HFF-Myc (cell line): Measurements from ENCODE around the gene LMAN1L.

Experiments used
- DNase-seq: peaks from one replicate; pipeline ENCODE4 v3.0.0-alpha.2; 2011; ENCODE audit warnings: low read depth; ENCODE audit errors: extremely low read depth
- H3K4me3 ChIP-seq: replicated peaks from 2 replicates; pipeline ENCODE4 v1.5.1; 2011; ENCODE audit warnings: low read depth, mild to moderate bottlenecking, control low read depth, low read length
- TF ChIP-seq, protein P1 (sequence below): IDR thresholded peaks from 2 replicates; pipeline ENCODE4 v1.5.1; 2012; ENCODE audit warnings: mild to moderate bottlenecking, low read depth, low read length, control low read depth; ENCODE audit errors: missing control alignments

Gene LMAN1L

GRCh38 chr15:74816624-74817369, 4.2 kb downstream of the LMAN1L start:
- TF ChIP-seq, protein P1, sequence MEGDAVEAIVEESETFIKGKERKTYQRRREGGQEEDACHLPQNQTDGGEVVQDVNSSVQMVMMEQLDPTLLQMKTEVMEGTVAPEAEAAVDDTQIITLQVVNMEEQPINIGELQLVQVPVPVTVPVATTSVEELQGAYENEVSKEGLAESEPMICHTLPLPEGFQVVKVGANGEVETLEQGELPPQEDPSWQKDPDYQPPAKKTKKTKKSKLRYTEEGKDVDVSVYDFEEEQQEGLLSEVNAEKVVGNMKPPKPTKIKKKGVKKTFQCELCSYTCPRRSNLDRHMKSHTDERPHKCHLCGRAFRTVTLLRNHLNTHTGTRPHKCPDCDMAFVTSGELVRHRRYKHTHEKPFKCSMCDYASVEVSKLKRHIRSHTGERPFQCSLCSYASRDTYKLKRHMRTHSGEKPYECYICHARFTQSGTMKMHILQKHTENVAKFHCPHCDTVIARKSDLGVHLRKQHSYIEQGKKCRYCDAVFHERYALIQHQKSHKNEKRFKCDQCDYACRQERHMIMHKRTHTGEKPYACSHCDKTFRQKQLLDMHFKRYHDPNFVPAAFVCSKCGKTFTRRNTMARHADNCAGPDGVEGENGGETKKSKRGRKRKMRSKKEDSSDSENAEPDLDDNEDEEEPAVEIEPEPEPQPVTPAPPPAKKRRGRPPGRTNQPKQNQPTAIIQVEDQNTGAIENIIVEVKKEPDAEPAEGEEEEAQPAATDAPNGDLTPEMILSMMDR, result no peak
- no peak overlapping the region for H3K4me3 ChIP-seq
- no peak for DNase-seq

DNA sequence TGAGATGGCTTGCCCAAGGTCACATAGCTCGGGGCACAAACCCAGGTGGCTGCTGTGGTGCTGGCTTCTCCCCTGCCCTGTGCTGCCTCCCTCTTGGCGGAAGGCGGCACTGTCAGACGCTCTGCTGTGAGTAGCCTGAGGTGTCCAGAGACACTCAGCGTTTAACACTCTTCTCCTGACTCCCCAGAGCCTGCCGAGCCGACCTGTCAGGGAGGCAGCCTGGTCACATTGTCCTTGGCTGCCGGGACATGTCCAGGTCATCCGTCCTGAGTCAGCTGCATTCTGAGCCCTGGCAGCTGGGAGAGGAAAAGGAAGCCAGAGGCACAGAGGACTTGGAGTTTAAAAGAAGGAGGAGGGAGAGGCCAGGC, 4.7 kb downstream of the LMAN1L start:
- TF ChIP-seq, protein P1, result peak; percentile 10
- peak; percentile 6 for DNase-seq
- H3K4me3 ChIP-seq, result no peak overlapping the region

- no peak for DNase-seq
- H3K4me3 ChIP-seq, result no peak overlapping the region
- TF ChIP-seq, protein P1, result no peak
Observed at GRCh38 chr15:74820056-74820455, 7.4 kb downstream of the LMAN1L start.

GRCh38 chr15:74821091-74821789, 8.6 kb downstream of the LMAN1L start:
- TF ChIP-seq, protein P1, result no peak
- no peak for DNase-seq
- H3K4me3 ChIP-seq, result no peak overlapping the region

DNA sequence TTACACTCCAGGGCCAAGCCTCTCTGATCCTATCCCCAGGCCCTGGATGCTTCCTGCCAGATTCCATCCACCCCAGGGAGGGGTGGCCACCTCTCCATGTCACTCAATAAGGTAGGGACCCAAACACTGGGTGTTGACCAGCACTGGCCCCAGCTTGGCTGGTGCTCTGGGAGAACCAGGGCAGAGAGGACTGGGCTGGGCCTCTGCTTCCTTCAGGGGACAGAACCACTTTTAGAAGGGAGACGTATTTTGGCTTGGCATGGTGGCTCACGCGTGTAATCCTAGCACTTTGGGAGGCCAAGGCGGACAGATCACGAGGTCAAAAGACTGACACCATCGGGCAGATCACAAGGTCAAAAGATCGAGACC, 9.1 kb downstream of the LMAN1L start:
- DNase-seq, result no peak
- no peak overlapping the region for H3K4me3 ChIP-seq

DNA sequence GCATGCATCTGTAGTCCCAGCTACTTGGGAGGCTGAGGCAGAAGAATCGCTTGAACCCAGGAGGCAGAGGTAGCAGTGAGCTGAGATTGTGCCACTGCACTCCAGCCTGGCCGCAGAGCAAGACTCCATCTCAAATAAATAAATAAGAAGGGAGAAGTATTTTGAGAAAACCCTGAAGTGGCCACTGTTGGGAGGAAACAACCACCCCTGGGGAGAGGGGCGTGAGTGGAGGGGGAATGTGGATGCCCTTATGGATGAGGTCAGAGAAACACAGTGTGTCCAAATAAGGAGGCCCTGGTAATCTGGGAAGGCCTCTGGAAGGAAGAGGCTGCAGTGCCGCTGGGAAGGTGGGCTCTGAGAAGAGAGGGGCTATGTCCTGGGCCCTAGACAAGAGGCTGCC, 9.6 kb downstream of the LMAN1L start:
- H3K4me3 ChIP-seq, result no peak overlapping the region
- DNase-seq, result no peak
- TF ChIP-seq, protein P1, result no peak

More for the DNA sequence above, 9.1 kb downstream of the LMAN1L start:
- TF ChIP-seq, protein P1, result no peak
